GM12873 (cell line): ENCODE data around the gene BCL6B.

Experiments
- CTCF ChIP-seq: IDR thresholded peaks from 2 replicates; pipeline ENCODE4 v1.5.1; 2012; ENCODE audit warnings: low read depth, mild to moderate bottlenecking, moderate library complexity, low read length, control low read depth; ENCODE audit not compliant: insufficient read depth; ENCODE audit errors: missing control alignments

The BCL6B gene

GRCh38 chr17:7025245-7025644, 2.4 kb downstream of the BCL6B start:
- no peak for TF ChIP-seq CTCF

DNA sequence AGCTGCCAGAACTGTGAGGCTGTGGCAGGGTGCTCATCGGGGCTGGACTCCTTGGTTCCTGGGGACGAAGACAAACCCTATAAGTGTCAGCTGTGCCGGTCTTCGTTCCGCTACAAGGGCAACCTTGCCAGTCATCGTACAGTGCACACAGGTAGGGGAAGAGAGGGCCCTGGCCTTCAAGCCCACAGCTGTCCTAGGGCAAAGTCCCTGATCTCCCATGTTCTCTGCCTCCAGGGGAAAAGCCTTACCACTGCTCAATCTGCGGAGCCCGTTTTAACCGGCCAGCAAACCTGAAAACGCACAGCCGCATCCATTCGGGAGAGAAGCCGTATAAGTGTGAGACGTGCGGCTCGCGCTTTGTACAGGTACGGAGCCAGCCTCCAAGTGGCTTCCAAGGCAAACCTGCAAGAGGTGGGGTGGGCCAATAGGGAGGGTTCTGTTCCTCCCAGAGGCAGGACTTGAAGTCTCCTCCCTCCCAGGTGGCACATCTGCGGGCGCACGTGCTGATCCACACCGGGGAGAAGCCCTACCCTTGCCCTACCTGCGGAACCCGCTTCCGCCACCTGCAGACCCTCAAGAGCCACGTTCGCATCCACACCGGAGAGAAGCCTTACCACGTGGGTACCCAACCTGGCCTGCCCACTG, 3.7 kb downstream of the BCL6B start:
- TF ChIP-seq CTCF, result no peak

GRCh38 chr17:7027335-7027734, 4.5 kb downstream of the BCL6B start:
- no peak for TF ChIP-seq CTCF

- TF ChIP-seq CTCF, result no peak
Measured at GRCh38 chr17:7029096-7029495, 6.2 kb downstream of the BCL6B start.

- no peak for TF ChIP-seq CTCF
Measured at GRCh38 chr17:7029659-7030058, 6.8 kb downstream of the BCL6B start.

DNA sequence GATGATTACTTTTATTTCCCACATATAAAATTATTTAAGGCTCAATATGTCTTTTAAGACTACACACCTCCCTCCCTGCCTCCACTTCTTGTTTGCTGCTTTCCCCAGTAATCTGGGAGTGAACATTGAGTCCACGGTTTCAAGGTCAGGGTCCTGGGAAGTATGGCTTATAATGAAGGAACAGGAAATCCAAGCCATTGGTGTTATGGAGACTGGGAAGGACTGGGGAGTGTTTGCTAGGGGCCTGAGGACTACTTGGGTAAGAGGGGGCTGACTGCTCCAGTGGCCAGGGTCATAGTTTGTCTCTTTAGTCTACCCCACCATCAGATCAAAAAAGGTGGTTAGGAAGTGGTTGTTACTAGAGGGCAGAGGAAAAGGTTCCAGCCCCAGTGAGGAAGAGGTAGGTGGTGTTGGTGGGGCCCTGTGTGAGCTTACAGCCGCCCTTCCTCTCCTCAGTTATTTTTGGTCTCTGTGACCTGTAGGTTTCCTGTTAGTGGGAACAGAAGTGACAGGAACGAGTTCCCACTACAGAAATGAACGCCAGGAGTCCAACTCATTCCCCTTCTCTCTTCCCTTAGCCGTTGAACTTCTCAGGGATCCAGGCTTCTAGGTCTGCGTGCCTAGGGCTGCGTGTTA, 12.2 kb downstream of the BCL6B start:
- TF ChIP-seq CTCF, result no peak

DNA sequence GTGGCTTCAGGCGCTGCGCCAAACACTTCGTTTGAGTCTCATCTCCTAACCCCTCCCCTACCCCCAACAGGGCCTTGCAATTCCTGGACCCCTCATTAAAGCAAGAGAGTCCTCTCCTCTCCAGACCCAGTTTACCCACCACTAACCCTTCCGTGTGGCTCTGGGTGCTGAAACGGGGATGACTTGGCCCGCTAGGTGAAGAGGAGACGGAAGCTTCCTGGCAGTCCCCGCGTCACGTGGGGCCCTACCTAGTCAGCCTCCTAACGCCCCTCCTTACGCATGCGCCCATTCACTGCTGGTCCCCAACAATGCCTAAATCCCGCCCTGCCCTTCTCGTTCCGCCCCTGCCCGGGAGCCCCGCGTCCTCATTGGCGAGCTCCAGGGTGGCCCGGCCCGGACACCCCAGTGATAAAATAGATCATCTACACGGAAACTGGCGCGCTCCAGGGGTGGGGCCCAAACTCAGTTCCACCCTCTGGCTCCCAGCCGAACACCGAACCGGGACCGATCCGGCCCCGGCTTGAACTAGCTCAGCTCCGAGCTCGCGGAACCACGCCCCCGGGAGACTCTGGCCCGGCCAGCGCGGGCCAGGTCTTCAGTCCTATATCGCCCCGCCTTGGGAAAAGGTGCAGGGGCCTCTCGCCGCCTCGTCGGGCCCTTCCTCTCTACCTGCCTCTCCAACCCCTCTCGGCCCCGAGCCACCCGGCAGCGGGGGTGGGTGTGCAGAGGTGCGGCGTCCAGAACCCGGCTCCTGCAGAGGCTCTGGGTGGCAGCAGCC, 12.9 kb downstream of the BCL6B start, which contains the start of gene SLC16A13:
Gene SLC16A13, plus strand, starts transcription at position 425 of the 778 bp plus-strand sequence. CDS start 368 bp downstream, outside the sequence.
- TF ChIP-seq CTCF, result no peak
